GM18505 (cell line): Measurements from ENCODE around the gene TMEM19.

Experiments
- ATAC-seq: cut with Tn5 transposase; IDR thresholded peaks from one replicate; pipeline ENCODE4 v1.9.1; 2021; ENCODE audit not compliant: unreplicated experiment
- POLR2A ChIP-seq: IDR thresholded peaks from 4 replicates; pipeline ENCODE4 v1.6.1; 2011; ENCODE audit warnings: borderline replicate concordance; ENCODE audit not compliant: insufficient read depth, insufficient read length; ENCODE audit errors: extremely low read depth

TMEM19 gene

DNA sequence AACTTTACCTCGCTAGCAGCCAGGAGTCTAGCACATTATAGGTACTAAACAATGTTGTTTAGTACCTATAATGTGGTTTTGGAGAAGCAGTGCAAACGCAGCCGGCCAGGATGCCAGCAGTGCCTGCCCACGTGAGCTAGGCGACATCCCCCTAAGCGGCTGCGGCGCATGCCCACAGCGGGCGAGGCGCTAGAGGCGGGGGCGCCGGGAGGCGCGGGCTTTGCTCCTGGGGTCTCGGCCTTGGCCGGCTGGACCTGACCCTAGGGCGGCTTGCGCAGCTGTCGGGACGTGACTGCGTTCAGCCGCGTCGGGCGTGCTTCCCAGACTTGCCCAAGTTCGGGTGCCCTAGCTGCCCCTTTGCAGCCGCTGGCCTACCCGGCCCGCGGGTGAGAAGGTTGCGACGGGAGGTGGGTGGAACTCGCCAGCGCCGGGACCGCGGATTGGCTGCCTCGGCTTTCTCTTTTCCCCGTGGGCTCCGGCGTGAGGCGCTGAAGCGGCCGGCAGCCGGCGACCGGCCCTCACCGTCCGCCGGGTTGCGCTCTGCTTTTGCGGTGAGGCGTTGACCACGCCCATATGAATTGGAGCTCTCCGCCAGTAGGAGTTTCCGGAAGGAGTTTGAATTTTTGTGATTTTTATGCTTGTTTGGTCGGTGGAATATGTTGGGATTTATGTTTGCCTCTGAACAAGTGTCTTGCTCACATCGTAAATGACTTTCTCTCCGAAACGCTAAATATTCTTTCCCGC is at the start of gene TMEM19:
Gene TMEM19 (plus strand): TSS at position 169 of the 744 bp plus-strand sequence. CDS start 599 bp downstream, outside the sequence.
- peak; percentile 89 for TF ChIP-seq POLR2A
- peak; percentile 90 for ATAC-seq

DNA sequence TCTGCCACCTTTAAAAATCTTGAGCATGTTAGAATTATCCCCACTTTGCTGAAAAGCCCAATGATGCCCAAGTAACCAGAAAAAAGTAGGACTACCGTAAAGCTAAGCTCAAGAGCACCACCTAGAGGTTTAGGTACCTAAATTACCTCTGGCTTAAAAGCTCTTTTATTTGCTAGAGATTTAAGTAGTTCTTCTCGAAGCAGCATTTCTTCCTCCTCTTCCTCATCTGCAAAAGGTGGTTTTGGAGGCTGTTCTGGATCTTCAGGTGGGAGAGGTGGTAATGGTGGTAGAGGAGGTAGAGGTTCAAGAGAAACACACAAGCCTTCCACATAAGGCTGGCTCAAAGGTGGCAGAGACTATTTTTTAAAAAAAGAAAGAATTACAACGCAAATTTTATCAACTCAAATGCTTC is 49.2 kb upstream of the TMEM19 start:
- TF ChIP-seq POLR2A, result no peak
- ATAC-seq, result no peak

DNA sequence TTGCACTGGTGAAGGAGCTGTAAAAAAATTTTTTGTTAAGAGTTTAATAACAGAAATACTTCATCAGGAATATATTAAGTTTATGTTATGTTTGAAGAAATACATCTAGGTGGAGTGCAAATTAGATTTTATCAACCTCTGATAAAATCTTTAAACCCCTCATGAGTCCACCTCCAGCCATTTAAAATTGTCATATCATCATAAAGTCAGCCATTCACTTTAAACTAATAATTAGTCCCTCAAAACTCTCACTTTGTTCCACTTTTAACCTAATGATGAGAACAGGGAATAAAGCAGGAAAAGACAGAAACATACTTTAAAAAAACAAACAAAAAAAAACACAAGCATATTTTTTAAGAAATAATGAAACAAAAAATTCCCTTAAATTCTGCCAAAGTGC is 47.4 kb upstream of the TMEM19 start:
- ATAC-seq, result no peak
- no peak for TF ChIP-seq POLR2A

DNA sequence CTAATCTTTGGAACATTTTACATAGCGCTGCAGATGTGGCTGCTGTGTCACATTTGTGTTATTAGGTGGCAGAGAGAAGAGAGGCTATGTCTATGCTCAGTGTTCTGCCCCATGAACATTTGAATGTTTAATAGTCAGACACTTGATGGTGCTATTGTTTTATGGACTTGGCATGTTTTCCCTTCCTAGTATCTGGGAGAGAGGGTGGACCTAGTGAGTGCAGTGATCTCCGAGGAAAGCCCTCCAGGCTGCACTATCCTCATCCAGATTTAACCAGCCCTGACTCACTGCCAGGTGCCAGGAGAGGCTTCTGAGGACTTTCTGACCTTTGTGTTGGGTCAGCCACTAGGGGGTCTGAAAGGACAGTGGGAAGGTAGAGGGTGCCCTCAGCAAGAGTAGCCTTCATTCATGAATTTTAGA is 46.5 kb upstream of the TMEM19 start:
- peak; percentile 45 for ATAC-seq

DNA sequence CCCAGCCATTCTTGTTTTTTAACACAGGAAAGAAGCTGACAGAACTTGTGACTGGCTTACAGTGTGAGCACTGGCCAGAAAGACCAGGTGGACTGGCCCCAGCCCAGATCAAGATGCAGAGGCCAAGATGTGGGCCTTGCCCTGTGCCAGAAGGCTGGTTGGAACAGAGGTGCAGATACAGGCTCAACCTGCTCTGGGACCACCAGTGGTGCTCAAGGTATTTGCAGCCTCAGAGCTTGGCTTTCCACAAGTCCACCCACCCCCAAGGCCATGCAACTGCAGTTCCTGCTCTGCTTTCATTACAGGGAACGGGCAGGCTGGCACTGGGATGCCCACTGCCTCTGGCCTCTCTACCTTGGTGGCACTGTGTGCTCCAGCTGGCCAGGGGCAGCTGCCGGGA is 45.6 kb upstream of the TMEM19 start:
- ATAC-seq, result no peak
- TF ChIP-seq POLR2A, result no peak

More for the DNA sequence above, 46.5 kb upstream of the TMEM19 start:
- TF ChIP-seq POLR2A, result no peak

DNA sequence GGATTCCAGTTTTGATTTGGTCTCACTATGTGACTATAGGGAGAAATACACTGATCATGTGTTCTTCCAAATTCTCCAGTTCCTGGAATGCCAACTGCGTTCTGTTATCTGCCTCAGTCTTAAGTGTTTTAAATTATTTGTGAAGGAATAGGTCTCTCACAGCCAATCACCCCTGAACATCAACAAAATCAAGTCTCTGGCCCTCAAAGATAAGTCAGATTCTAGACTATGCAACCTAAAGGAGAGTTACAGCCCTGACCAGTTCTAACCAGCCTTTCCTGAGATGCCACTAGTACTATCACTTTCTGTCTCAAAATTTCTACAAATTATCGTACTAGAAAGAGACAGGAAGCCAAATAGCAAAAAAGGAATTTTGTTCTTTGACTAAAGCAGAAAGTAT is 44.5 kb upstream of the TMEM19 start:
- no peak for ATAC-seq
- TF ChIP-seq POLR2A, result no peak

DNA sequence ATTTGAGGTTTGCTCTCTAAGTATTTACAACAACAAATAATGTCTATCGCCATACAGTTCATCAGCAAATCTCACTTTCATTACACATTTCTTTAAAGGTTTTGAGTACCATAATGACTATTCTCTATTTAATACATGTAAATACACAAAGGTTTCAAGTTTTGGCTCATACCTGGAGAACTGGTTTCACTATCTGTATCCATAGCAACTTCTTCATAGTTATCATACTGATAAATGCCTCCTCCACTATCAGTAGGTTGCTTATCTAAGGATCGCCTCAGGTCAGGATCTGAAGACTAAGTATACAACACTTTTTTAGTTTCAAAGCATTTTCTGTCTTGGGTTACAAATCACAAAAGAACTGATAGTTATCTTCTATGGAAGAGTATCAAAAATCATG is 43.6 kb upstream of the TMEM19 start:
- no peak for ATAC-seq
- TF ChIP-seq POLR2A, result no peak

DNA sequence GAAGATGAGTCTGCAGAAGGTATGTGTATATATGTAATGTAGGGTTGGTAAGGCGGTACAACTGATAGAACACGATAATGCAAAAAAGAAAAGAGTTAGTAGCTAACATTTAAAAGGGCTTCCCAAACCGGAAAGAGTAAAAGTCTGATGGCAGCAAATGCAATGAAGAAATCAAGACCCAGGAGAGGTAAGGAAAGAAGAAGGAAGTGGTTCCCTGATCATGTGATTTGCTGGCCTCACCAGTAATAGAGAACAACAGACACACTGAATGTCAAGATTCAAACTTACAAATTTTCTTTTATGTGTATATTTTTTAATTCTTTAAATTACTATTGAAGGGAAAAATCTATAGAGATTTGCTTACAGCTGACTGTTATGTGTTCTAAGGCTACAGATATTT is 40.6 kb upstream of the TMEM19 start:
- ATAC-seq, result no peak
- TF ChIP-seq POLR2A, result no peak

DNA sequence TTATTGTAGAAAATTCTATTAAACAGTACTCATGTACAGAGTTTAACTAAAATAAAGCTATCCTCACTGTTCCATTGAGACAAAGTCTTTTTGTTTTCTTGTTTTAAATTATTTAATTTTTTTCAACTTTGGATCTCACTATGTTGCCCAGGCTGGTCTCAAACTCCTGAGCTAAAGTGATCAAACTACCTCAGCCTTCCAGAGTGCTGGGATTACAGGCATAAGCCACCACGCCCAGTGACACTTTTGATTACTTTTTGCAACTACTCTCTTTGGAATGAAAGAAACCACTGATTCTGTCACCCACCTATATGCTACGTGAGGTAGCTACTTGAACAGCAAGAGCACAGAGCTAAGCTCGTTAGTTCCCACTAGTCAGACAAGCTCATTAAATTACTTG is 39.4 kb upstream of the TMEM19 start:
- no peak for ATAC-seq
- TF ChIP-seq POLR2A, result no peak

DNA sequence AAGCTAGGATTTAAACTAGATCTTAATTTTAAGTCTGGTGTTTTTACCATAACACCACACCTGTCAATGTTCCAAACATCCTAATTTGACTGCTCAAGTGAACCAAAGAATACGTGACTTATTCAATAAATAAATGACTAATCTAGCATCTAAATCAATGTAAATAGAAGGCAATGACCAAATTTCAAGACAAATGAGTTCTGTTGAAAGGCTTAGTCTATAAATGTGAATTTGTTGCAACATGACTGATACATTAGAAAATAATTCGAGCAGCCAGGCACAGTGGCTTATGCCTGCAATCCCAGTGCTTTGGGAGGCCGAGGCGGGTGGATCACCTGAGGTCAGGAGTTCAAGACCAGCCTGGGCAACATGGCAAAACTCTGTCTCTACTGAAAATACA is 37.3 kb upstream of the TMEM19 start:
- no peak for TF ChIP-seq POLR2A
- ATAC-seq, result no peak

DNA sequence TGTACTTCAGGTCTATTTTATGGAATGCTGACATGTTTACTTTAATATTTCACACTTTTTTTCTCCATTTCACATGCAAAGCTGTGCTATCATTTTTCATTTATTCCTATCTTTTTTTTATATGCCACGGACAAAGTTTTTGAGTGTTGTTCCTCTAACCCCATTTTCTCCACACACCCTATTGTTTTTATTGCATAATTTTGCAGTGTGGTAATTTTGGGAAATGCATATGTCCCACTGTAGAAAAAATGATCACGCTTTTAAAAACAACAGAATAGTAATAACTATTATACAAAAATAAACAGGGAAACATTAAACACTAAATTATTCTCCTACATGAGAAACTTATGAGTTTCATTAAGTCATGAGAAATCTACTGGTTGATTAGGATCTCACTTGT is 36.5 kb upstream of the TMEM19 start:
- no peak for ATAC-seq
- TF ChIP-seq POLR2A, result no peak

DNA sequence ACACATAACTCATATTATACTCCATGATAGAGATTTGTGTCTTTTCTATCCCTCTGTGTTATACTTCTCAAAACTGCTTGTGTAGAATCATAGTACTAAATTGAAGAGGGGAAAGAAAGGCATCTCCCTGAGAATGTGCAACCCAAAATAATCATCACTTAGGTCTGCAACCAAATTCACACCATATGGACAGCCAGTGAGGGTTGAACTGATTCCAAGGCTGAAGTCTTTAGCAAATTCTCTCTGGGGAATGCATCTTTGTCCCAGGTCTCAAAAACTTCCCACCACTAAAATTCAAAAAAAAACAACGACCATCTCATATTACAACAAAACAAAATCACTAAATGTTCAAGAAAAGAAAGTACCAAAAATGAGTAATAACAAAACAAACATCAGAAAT is 33.2 kb upstream of the TMEM19 start:
- no peak for TF ChIP-seq POLR2A
- ATAC-seq, result no peak

DNA sequence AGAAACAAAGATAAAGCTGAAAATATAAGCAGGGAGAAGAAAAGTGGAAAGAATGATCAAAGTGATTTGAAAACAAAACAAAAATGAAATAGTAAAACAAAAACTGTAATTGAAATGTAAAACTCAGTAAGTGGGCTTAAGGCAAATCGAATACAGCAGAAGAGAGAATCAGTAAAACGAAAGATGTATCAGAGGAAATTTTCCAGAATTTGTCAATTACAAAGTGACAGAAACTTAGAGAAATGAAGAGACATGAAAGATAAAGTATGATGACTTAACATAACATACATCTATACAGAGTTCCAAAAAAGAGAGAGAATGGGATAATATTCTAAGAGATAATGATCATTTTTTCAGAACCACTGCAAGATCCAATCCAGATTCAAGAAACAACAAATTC is 32.7 kb upstream of the TMEM19 start:
- ATAC-seq, result no peak
- TF ChIP-seq POLR2A, result no peak

DNA sequence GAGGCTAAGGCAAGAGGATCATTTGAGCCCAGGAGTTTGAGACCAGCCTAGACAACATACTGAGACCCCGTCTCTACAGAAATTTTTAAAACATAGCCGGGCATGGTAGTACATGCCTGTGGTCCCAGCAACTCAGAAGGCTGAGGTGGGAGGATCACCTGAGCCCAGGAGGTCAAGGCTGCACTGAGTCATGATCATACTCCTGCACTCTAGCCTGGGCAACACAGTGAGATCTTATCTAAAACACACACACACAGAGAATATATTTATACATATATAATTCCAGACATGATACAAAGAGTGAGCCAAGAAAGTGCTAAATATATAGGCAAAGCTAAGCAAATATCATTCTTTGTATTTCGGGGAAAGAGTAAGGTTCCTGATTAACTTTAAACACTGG is 31.7 kb upstream of the TMEM19 start:
- ATAC-seq, result no peak
- TF ChIP-seq POLR2A, result no peak

DNA sequence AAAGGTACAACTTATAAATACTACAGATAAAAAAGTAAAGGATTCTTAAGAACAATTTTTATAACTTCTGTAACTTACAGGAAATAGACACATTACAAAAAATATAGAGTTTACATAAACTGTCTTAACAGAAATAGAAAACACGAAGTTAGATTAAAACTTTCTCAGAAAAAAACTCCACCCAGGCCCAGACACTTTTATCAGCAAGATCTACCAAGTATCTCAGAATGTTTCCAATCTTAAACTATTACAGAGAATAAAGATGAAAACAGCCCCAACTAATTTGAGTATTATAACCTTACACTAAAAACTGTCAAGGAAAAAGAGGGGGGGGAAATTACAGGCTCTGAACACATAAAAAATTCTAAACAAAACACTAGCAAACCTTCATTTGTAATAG is 30.4 kb upstream of the TMEM19 start:
- TF ChIP-seq POLR2A, result no peak
- no peak for ATAC-seq
